ACHN (cell line): ENCODE measurements around the gene UGT1A10.

Experiments used
- DNase-seq: peaks from one replicate; pipeline ENCODE4 v3.0.0-alpha.2; 2015
- in situ Hi-C: cut with HindIII; loops from 2 replicates; pipeline ENCODE4 v1.10.0; 2017; ENCODE audit warnings: low sequenced_read_pairs, low pct_ligation_motif_present, low pct_unique_long_range_greater_than_20kb

UGT1A10 gene

GRCh38 chr2:233758141-233758540 lies 121.9 kb downstream of the UGT1A10 start:
- DNase-seq = no peak
- in situ Hi-C loops = no loop called here

DNA sequence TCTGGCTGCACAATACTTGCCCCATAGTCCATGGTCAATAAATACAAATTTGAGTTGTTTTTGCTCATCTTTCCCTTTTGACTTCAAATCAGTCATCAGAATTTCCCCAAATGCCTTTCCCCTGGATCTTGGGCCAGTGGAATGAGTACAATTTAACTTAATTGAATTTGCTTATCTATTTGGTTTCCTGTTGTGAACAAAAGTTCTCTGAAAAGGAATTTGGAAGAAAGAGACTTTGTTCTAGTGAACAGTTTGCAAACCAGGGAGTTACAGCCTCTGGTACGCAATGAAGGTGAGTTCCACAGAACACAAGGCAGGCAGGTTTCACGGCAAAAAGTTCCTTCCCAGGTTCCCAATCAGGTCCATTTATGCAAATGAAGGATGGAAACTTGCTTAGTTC lies 122.6 kb downstream of the UGT1A10 start:
- no peak for DNase-seq
- in situ Hi-C loops = no loop called here

DNA sequence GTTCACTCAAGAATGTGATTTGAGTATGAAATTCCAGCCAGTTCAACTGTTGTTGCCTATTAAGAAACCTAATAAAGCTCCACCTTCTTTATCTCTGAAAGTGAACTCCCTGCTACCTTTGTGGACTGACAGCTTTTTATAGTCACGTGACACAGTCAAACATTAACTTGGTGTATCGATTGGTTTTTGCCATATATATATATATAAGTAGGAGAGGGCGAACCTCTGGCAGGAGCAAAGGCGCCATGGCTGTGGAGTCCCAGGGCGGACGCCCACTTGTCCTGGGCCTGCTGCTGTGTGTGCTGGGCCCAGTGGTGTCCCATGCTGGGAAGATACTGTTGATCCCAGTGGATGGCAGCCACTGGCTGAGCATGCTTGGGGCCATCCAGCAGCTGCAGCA lies 123.8 kb downstream of the UGT1A10 start, which contains the start of gene UGT1A1:
Gene UGT1A1, plus strand, starts transcription at position 228 of the 400 bp plus-strand sequence. Its CDS starts 18 bp downstream, at position 246.
- no peak for DNase-seq
- in situ Hi-C loops = no loop called here

GRCh38 chr2:233761040-233761769 lies 125.0 kb downstream of the UGT1A10 start:
- in situ Hi-C loops = no loop called here
- no peak for DNase-seq

DNA sequence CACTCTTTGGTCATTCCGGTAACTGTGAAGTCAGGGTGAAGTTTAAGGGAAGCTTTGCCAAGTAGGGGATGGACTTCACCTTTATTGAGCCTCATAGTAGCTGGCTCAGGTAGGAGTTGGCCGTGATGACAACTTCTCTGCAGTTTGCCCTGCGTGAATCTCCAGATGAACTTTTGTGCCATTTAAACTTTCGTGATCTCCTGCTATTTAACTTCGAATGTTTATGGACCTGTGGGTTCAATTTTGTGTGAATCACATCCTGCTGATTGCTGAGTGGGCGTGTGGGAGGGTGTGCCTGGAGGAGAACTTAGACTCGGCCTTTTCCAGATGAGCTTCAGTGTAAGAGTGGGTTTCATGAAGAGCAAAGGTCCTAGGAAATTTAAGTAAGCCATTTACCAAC lies 128.0 kb downstream of the UGT1A10 start:
- no peak for DNase-seq
- in situ Hi-C loops = no loop called here

- DNase-seq = no peak
- in situ Hi-C loops = no loop called here
Measured at GRCh38 chr2:233764761-233765160, 128.5 kb downstream of the UGT1A10 start.

DNA sequence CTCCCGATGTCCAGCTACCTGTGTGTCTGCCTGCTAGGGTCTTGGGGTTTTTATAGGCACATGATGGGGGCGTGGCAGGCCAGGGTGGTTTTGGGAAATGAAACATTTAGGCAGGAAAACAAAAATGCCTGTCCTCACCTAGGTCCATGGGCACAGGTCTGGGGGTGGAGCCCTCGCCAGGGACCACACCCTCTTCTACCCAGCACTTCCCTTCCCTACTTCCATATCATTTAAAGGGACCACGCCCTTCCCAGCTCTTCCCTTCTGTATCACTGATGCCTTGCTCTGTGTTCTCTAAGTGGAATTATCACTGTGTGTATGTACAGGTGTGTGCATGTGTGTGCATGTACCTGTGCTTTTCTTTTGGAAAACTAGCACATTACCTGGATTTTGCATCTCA lies 130.2 kb downstream of the UGT1A10 start:
- in situ Hi-C loops = no loop called here
- no peak for DNase-seq

GRCh38 chr2:233768076-233768475 lies 131.8 kb downstream of the UGT1A10 start:
- no peak for DNase-seq
- in situ Hi-C loops = no loop called here

DNA sequence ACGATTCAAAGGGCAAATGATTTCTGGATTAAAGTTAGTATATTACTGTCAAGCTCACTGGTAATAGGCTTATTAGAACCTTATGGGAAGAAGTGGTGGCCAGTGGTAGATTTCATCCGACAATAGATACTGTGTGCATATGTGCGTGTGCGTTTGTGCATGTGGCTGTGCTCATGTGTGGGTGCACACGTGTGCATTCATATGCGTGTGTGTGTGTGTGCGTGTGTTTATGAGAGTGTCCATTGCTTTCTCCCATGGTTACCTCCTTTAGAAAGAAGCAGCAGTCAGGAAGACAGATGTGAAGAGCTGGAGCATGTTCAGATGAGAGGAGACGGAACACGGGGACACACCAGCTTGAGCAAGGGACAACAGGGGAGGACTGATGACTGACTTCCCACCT lies 133.0 kb downstream of the UGT1A10 start:
- in situ Hi-C loops = no loop called here
- no peak for DNase-seq

DNA sequence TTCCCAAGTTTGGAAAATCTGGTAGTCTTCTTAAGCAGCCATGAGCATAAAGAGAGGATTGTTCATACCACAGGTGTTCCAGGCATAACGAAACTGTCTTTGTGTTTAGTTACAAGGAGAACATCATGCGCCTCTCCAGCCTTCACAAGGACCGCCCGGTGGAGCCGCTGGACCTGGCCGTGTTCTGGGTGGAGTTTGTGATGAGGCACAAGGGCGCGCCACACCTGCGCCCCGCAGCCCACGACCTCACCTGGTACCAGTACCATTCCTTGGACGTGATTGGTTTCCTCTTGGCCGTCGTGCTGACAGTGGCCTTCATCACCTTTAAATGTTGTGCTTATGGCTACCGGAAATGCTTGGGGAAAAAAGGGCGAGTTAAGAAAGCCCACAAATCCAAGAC lies 135.9 kb downstream of the UGT1A10 start:
- in situ Hi-C loops = no loop called here
- DNase-seq = no peak

DNA sequence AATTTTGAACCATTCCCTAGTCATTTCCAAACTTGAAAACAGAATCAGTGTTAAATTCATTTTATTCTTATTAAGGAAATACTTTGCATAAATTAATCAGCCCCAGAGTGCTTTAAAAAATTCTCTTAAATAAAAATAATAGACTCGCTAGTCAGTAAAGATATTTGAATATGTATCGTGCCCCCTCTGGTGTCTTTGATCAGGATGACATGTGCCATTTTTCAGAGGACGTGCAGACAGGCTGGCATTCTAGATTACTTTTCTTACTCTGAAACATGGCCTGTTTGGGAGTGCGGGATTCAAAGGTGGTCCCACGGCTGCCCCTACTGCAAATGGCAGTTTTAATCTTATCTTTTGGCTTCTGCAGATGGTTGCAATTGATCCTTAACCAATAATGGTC lies 136.3 kb downstream of the UGT1A10 start:
- in situ Hi-C loops = no loop called here
- no peak for DNase-seq

DNA sequence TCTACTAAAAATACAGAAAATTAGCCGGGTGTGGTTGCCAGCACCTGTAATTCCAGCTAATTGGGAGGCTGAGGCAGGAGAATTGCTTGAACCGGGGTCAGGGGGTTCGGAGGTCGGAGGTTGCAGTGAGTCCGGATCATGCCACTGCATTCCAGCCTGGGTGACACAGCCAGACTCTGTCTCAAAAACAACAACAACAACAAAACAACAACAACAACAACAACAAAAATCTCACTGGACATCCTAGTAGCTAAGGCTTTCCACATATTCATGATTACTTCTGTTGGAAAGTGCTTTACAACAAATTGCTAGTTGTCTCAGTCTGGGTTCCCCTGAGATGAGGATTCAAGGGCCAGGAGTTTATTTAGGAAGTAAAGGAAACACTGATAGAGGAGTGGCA lies 137.6 kb downstream of the UGT1A10 start:
- in situ Hi-C loops = no loop called here

DNA sequence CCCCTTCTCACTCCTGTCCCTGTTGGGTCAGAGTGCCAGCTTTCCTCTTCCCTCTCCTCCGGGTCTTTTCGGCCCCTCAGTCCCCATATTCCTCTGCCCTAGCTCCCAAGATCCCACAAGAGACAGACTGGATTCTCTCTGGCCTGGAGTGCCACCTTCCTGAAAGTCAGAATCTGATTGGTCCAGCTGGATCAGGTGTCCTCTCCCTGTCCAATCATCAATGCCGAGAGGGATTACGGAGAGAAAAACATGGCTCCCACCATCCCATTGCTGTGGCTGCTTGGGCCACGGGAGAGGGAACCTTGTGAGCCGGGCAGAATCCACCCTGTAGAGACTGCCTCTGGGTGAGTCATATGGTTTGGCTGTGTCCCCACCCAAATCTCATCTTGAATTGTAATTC lies 139.2 kb downstream of the UGT1A10 start:
- DNase-seq = no peak
- in situ Hi-C loops = no loop called here

More for the DNA sequence above, 137.6 kb downstream of the UGT1A10 start:
- DNase-seq = no peak

DNA sequence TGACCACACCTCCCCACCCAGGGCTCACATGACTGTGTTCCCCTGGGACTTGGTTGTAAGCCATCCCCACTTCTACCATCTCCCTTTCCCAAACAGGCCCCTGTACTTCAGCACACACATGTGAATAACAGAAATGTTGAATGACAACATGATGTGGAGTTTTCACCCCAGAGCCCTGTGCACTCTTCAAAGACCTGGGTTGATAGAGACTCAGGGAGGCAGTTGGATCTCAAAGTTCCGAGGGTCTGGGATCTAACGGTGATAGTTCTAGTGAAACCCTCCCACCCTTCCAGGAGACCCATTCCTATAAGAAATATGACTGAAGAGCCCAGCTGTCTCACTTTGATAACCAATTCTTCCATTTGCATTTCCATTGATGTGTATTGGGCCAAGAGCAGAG lies 141.8 kb downstream of the UGT1A10 start, which contains the start of gene MROH2A:
Gene MROH2A, plus strand, starts transcription at position 301 of the 400 bp plus-strand sequence. CDS start 1,029 bp downstream, outside the sequence.
- no peak for DNase-seq
- in situ Hi-C loops = no loop called here

DNA sequence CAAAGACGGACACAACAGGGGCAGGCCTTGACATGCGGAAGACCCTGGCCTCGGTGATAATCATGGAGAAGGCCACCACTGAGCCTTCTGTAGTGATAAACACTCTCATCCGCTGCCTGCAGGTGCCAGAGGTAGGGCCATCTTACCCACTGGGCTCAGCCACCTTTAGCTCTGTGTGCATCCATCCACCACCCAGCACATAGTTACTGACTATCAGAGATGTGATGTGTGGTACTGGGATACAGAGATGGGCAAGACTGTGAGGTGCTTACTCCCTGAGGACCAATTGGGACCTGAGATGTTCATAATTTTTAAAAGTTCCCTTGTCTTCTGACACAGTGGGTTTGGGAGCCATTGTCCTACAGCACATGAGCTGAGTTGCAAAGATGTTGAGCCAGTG lies 143.5 kb downstream of the UGT1A10 start:
- no peak for DNase-seq
- in situ Hi-C loops = no loop called here

DNA sequence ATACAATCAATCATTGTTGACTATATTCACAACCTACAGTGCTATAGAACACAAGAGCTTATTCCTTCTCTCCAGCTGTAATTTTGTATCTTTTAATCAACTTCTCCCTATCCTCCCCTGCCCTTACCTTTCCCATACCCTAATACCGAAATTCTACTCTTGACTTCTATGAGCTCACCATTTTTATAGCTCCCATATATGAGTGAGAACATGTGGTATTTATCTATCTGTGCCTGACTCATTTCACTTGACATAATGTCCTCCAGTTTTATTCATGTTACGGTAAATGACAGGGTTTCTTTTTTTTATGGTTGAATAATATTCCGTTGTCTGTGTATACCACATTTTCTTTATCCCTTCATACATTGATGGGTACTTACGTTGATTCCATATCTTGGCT lies 144.5 kb downstream of the UGT1A10 start:
- in situ Hi-C loops = no loop called here
- DNase-seq = no peak

- DNase-seq = no peak
- in situ Hi-C loops = no loop called here
Measured at GRCh38 chr2:233789554-233789953, 153.3 kb downstream of the UGT1A10 start.

DNA sequence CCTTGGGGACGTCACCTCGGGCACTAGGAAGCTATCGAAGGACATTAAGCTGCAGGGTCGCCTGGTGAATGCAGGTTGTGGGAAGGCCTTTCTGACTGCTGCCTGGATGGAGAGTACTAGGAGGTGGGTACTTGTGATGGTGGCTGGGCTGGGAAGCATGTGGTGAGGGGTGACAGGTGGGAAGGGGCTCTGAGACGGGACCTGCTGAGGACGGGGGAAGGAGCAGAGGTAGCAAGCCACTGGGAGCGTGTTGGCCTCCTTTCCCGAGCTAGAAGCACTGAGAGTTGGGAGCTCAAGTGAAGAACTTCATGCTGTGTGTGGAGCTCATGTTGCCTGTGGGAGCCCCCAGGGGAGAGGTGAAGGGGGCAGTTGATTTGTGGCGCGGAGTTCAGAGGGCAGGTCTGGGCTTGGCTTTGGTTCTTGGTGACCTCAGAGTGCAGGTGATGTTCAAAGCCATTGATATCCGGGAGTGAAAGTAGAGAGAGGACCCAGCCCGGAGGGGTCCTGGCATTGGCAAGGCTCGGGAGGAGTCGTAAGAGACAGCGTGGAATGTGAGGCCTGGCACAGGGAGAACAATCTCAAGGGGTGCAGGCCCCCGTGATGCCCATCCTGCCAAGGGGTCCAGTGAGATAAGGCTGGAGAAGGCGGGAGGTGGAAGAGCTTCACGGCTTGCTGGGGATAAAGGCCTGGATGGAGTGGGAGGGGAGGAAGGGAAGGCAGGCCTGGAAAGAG lies 155.1 kb downstream of the UGT1A10 start:
- no peak for DNase-seq
- in situ Hi-C loops = no loop called here

DNA sequence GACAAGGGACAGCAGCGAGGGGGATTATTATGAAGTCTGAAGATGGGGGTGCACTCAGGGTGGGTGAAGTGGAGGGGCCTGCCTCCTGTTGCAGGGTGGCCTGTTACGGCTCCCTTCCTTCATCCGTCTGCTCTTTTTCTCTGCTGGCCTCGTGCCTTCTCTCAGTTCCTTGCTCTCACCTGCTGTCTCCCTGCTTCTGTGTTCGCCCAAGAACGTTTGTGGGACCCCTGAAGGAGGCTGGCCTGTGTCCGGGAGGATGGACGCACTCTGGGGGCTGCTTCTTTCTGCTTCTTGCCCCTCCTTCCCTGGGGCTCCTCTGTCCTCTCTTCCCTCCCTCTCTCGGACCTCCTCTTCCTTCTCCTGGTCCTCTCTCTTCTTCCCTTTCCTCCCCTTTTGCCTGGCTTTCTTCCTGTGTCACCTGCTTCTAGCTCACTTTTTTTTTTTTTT lies 155.7 kb downstream of the UGT1A10 start:
- in situ Hi-C loops = no loop called here
- no peak for DNase-seq

DNA sequence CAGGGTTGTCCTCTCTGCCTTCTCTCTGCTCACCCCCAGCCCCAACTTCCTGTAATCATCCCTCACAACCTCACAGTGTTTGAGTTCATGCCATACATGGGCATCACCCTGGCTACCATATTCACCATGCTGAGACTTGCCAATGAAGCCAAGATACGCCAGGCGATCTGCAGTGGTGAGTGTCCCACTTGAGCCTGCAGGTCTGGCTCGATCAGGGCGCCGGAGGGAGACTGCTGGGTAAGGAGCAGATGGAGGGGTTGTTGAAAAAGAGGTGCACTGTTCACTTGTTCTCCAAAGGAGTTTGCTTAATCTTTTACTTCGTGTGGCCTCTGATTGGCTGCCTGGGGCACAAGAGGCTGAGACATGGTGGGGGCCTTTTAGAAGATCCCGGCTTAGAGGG lies 156.5 kb downstream of the UGT1A10 start:
- in situ Hi-C loops = no loop called here
- DNase-seq = no peak
